SH-SY5Y (cell line): Measurements from ENCODE around the gene MYL9.

Experiments
- GATA2 ChIP-seq: IDR thresholded peaks from 2 replicates; pipeline ENCODE4 v1.6.1; 2011; ENCODE audit warnings: mild to moderate bottlenecking, low read depth, low read length
- GATA3 ChIP-seq: IDR thresholded peaks from 2 replicates; pipeline ENCODE4 v1.6.1; 2011; ENCODE audit warnings: low read depth, mild to moderate bottlenecking, low read length, moderate library complexity

GRCh38 chr20:36519944-36520343 lies 21.4 kb upstream of the MYL9 start:
- TF ChIP-seq GATA2, result no peak
- TF ChIP-seq GATA3, result no peak
